ENCODE data around the gene C11orf68. TPM values are rescaled to one million over a fixed set of nuclear protein-coding genes. Genes with fewer than 3 reads are reported as not detected.
A peak's percentile ranks its signal among the peaks of the same experiment; 100 is the strongest.

Gene C11orf68
- total and polyA plus RNA-seq, 9 of the 15 experiments (the other 6 are each of a cell fraction or from before 2014, with no cell fraction given): 3.6 to 35.9 (median 12.8) TPM

DNA sequence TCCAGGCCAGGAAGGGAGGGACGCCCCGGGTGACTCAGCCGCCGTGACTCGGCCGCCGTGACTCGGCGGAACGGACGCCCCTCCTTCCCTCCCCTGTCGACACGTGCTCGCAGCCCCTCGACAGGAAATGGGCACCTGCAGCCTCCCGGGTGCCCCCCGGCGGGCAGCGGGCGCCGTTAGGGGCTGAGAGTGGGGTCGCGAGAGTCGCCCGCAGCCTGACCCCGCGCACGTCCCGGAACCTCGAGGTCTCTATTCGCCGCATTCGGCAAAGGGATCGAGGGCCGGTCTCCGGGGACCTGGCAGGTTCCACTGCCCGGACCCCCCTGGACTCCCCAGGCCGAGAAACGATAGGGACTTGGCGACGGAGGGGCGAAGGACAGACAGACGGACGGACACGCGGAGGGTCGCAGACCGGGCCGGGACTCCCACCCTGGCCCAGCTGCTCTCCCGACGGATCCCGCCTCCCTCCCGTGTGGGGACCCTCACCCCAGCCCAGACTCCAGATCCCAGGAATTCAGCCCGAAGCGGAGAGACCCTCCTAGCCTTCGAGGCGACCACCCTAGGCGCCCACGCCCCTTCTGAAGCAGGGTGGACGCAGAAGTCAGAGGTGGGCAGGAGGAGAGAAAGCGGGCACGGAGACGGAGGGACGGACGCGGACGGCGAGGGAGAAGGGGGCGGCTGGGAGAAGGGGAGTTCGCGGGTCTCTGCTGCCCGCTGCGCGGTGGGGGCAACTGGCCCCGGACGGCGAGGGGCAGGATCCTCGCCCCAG lies 19.3 kb downstream of the C11orf68 start (continued):
- TF ChIP-seq ZNF143 (CRISPR knock-in tag; IDR thresholded peaks at IDR 0.05) (no peak), XRCC5 (IDR thresholded peaks at IDR 0.05; ENCODE audit: low read depth, low read length) (peak; percentile 87; the same call in 1 of the 2 replicates), PHF8 (IDR thresholded peaks at IDR 0.05; ENCODE audit: borderline replicate concordance, low read length) (peak; percentile 32; the same call in 1 of the 2 replicates), PBX2 (CRISPR knock-in tag; IDR thresholded peaks at IDR 0.05; ENCODE audit: low read depth) (no peak), PBX2 (tag; conservative IDR thresholded peaks at IDR 0.05; ENCODE audit: low read depth) (no peak), U2AF1 (optimal IDR thresholded peaks at IDR 0.05; ENCODE audit: low read depth, low read length) (peak; percentile 99), SRSF3 (IDR thresholded peaks at IDR 0.05; ENCODE audit: insufficient read depth, low read length) (peak; percentile 92; the same call in 1 of the 2 replicates), PCBP2 (IDR thresholded peaks at IDR 0.05; ENCODE audit: low read depth, low read length, poor library complexity, severe bottlenecking) (no peak), PTTG1 (tag; IDR thresholded peaks at IDR 0.05; ENCODE audit: low read depth) (no peak), ZNF217 (CRISPR knock-in tag; IDR thresholded peaks at IDR 0.05) (no peak), NFE2L1 (tag; IDR thresholded peaks at IDR 0.05; ENCODE audit: borderline replicate concordance, low read depth) (no peak), GTF2E2 (tag; IDR thresholded peaks at IDR 0.05) (peak; percentile 15; the same call in 1 of the 2 replicates), HMBOX1 (IDR thresholded peaks at IDR 0.05) (no peak), HNRNPUL1 (IDR thresholded peaks at IDR 0.05; ENCODE audit: low read length) (no peak; the same call in 1 of the 2 replicates), FOXM1 (IDR thresholded peaks at IDR 0.05; ENCODE audit: low read depth) (no peak), FOXM1 (CRISPR knock-in tag; IDR thresholded peaks at IDR 0.05; ENCODE audit: low read depth) (peak; percentile 75; the same call in 1 of the 2 replicates)
- TF ChIP-seq, protein P1, sequence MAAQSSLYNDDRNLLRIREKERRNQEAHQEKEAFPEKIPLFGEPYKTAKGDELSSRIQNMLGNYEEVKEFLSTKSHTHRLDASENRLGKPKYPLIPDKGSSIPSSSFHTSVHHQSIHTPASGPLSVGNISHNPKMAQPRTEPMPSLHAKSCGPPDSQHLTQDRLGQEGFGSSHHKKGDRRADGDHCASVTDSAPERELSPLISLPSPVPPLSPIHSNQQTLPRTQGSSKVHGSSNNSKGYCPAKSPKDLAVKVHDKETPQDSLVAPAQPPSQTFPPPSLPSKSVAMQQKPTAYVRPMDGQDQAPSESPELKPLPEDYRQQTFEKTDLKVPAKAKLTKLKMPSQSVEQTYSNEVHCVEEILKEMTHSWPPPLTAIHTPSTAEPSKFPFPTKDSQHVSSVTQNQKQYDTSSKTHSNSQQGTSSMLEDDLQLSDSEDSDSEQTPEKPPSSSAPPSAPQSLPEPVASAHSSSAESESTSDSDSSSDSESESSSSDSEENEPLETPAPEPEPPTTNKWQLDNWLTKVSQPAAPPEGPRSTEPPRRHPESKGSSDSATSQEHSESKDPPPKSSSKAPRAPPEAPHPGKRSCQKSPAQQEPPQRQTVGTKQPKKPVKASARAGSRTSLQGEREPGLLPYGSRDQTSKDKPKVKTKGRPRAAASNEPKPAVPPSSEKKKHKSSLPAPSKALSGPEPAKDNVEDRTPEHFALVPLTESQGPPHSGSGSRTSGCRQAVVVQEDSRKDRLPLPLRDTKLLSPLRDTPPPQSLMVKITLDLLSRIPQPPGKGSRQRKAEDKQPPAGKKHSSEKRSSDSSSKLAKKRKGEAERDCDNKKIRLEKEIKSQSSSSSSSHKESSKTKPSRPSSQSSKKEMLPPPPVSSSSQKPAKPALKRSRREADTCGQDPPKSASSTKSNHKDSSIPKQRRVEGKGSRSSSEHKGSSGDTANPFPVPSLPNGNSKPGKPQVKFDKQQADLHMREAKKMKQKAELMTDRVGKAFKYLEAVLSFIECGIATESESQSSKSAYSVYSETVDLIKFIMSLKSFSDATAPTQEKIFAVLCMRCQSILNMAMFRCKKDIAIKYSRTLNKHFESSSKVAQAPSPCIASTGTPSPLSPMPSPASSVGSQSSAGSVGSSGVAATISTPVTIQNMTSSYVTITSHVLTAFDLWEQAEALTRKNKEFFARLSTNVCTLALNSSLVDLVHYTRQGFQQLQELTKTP (IDR thresholded peaks at IDR 0.05; ENCODE audit: low read depth in 1 of 2, partially characterized antibody in 2 of 2): no peak
- TF ChIP-seq, protein P2, sequence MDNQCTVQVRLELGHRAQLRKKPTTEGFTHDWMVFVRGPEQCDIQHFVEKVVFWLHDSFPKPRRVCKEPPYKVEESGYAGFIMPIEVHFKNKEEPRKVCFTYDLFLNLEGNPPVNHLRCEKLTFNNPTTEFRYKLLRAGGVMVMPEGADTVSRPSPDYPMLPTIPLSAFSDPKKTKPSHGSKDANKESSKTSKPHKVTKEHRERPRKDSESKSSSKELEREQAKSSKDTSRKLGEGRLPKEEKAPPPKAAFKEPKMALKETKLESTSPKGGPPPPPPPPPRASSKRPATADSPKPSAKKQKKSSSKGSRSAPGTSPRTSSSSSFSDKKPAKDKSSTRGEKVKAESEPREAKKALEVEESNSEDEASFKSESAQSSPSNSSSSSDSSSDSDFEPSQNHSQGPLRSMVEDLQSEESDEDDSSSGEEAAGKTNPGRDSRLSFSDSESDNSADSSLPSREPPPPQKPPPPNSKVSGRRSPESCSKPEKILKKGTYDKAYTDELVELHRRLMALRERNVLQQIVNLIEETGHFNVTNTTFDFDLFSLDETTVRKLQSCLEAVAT (IDR thresholded peaks at IDR 0.05): peak; percentile 75 to 78
